ENCODE measurements around the gene SPG7.

Gene SPG7

DNA sequence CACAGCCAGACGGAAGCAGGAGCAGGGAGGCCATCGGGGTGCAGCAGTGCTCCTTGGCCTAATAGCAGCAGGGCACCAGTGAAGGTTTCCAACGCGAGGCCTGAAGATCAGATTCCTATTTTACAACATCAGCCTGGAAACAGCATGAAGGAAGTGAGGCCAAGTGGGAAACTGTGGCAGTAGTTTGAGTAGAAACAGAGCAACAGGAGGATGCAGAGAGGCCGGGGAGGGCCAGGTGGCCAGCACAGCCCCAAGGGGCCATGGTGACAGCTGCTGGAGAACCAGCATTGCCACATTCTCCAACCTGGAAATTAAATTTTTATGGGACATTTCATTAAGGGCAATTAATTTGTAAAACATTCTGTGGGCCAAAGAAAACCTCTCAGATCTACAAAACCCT lies 14.4 kb upstream of the SPG7 start:
- no peak overlapping the region for H3K4me3 ChIP-seq (ENCODE audit: low read depth, low read length)
- DNase-seq (ENCODE audit: low read depth): no peak
- no peak for TF ChIP-seq CTCF (IDR thresholded peaks at IDR 0.05; ENCODE audit: low read depth, low read length, missing control alignments)

DNA sequence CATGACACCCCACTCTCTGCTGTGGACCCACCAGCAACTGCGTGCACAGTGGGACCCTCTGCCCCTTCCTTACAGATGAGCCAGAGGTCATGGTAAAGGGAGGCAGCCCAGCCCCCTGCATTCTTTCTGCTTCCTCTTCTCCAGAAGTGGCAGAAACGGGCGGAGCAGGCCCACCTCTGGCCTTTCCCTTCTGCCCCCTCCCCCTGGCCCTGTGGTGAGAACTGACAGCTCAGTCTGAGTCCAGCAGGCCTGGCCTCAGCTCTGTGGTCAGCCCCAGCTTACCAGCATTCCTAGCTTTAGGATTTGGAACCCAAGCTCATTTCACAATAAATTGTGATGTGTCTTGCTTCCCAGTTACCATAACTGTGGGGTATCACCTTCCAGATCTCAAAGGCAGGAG lies 13.1 kb upstream of the SPG7 start:
- DNase-seq (ENCODE audit: low read depth): no peak
- no peak overlapping the region for H3K4me3 ChIP-seq (ENCODE audit: low read depth, low read length)
- TF ChIP-seq CTCF (IDR thresholded peaks at IDR 0.05; ENCODE audit: low read depth, low read length, missing control alignments): no peak

- no peak for DNase-seq (ENCODE audit: low read depth)
- TF ChIP-seq CTCF (IDR thresholded peaks at IDR 0.05; ENCODE audit: low read depth, low read length, missing control alignments): no peak
- no peak overlapping the region for H3K4me3 ChIP-seq (ENCODE audit: low read depth, low read length)
Observed at GRCh38 chr16:89498839-89499238, 9.4 kb upstream of the SPG7 start.

- TF ChIP-seq CTCF (IDR thresholded peaks at IDR 0.05; ENCODE audit: low read depth, low read length, missing control alignments): no peak
- no peak overlapping the region for H3K4me3 ChIP-seq (ENCODE audit: low read depth, low read length)
- DNase-seq (ENCODE audit: low read depth): no peak
Observed at GRCh38 chr16:89499767-89500166, 8.4 kb upstream of the SPG7 start.

DNA sequence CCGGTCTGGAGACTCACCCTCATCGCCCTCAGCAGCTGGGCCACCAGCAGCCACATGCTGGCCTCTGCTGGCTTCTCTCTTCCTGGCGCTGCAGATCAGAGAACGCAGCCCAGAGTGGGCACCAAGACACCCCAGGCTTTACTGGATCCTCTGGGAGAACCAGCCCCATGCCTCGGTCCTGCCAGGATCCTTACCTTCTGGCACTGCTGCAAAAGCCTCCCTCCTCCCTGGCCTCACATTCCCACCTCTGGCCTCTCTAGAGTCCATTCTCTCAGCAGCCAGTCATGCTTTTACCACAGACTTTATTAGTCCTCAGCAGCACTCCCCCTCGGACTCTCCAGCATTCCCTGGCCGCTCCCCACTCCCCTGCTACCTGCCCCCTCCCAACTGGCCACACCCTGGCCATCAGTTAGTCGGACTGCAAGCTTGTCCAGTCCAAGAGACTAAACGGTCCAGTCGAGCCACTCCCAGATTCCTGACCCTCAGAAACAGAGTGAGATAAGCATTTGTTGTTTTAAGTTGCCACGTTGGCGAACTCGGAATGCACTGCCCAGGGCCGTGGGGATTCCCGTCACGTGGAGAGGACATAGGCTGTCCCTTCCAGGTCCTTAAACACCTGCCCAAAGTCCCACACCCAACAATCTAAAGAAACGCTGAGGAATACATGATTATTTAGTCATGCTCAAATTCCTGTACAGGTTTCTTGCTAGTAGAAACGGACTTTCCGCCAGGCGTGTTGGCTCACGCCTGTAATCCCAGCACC lies 5.9 kb upstream of the SPG7 start:
- no peak for TF ChIP-seq CTCF (IDR thresholded peaks at IDR 0.05; ENCODE audit: low read depth, low read length, missing control alignments)
- no peak overlapping the region for H3K4me3 ChIP-seq (ENCODE audit: low read depth, low read length)
- no peak for DNase-seq (ENCODE audit: low read depth)

DNA sequence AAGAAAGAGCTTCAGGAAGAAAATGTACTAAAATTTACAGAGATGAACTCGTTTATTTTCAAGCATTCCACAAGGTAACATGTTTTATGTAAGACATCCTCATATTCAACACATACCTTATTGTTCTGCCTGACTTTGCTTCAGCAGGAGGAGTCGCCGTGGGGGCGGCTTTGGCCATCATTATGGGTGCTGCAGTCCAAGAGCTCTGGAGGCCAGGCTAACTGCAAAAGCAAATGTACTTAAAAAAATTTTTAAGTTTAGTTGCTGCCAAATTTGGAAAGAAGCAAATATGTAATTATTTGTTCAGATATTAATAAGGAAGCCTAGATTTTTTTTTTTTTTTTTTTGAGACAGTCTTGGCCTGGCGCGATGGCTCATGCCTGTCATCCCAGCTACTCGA lies 4.1 kb upstream of the SPG7 start:
- H3K4me3 ChIP-seq (ENCODE audit: low read depth, low read length): no peak overlapping the region
- TF ChIP-seq CTCF (IDR thresholded peaks at IDR 0.05; ENCODE audit: low read depth, low read length, missing control alignments): no peak
- DNase-seq (ENCODE audit: low read depth): no peak
